ENCODE measurements around the gene IFNL2.

IFNL2 gene

DNA sequence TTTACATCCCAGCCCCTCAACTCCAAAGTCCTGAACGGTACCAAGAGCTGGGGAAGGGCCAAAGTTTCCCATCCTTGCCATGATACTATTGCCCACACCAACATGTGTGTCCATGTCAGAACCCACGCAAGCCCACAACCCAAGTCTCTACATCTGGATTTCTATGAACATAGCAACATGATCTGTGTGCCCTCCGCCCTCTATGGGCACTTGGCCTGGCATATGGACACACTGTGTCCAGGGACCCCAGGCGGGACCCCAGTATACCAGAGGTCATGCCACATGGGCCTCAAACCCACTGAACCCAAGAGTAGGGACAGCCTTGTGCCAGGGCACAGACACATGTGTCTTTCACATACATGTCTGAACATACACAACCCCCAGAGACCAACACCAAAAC lies 50.5 kb downstream of the IFNL2 start:
- H3K4me2 ChIP-seq (ENCODE audit: low read depth, low read length, poor library complexity, severe bottlenecking), result peak overlapping the region; percentile 86
- H2AFZ ChIP-seq (ENCODE audit: low read length), result no peak overlapping the region
- no peak for TF ChIP-seq EZH2phosphoT487 (IDR thresholded peaks at IDR 0.05; ENCODE audit: borderline replicate concordance)
- TF ChIP-seq, protein P1, sequence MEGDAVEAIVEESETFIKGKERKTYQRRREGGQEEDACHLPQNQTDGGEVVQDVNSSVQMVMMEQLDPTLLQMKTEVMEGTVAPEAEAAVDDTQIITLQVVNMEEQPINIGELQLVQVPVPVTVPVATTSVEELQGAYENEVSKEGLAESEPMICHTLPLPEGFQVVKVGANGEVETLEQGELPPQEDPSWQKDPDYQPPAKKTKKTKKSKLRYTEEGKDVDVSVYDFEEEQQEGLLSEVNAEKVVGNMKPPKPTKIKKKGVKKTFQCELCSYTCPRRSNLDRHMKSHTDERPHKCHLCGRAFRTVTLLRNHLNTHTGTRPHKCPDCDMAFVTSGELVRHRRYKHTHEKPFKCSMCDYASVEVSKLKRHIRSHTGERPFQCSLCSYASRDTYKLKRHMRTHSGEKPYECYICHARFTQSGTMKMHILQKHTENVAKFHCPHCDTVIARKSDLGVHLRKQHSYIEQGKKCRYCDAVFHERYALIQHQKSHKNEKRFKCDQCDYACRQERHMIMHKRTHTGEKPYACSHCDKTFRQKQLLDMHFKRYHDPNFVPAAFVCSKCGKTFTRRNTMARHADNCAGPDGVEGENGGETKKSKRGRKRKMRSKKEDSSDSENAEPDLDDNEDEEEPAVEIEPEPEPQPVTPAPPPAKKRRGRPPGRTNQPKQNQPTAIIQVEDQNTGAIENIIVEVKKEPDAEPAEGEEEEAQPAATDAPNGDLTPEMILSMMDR (conservative IDR thresholded peaks at IDR 0.05; ENCODE audit: low read length), result no peak
- H3K9me2 ChIP-seq (replicated peaks; ENCODE audit: low read depth, low read length), result no peaks in the 10 kb centered on the region
- H4K20me1 ChIP-seq (ENCODE audit: insufficient read depth, low read length, poor library complexity, severe bottlenecking), result peaks cover 6% of the 10 kb centered on the region
- no peak overlapping the region for H3K9ac ChIP-seq (ENCODE audit: low read depth, low read length, poor library complexity, severe bottlenecking)
- H3K4me1 ChIP-seq (ENCODE audit: insufficient read depth, low read length, poor library complexity, severe bottlenecking), result peaks cover 22% of the 10 kb centered on the region
- no peaks in the 10 kb centered on the region for H3K27me3 ChIP-seq (ENCODE audit: insufficient read depth, low read length, poor library complexity, severe bottlenecking)
- peaks cover 26% of the 10 kb centered on the region; the same call in 1 of the 2 replicates for H3K79me2 ChIP-seq (ENCODE audit: insufficient read depth, low read length)
- H3K4me3 ChIP-seq (ENCODE audit: low read length, poor library complexity, severe bottlenecking), result peak overlapping the region; percentile 75
- no peaks in the 10 kb centered on the region for H3F3A ChIP-seq (ENCODE audit: low read depth)
- no peaks in the 10 kb centered on the region for H3K9me3 ChIP-seq (ENCODE audit: insufficient read depth, low read depth, low read length)
- peaks cover 7% of the 10 kb centered on the region; the same call in 1 of the 2 replicates for H3K36me3 ChIP-seq (ENCODE audit: insufficient read depth, low read length)

DNA sequence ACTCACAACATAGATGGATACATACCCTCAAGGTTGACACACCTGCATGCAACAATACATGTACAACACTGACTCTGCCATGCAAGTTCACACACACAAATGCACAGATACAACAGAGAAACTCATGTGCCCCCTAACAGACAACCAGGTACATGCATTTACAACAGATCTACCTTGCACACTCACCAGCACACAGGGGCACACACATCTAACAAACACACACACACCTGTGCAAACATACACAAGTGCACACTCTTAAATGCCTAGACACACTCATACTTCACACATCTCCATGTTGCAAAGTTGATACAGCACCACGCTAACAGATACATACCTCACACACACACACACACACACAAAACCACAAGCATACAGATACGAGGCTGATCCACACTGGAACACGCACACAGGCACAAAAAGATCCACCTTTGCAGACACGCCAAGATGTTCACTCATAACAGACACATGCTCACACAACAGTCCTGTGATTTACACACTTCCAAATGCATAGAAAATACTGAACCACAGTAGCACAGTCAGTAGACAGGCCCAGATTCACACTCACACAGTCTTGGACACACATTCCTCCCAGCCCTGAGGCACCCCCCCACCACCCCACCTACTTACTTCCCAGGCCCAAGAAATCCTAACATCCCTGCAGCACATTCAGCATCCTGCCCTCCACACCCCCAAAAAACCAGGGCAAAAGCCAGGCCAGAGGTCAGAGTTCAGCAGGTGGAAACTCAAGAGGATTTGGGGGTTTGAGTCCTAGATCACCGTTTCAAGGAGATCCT lies 51.1 kb downstream of the IFNL2 start:
- no peaks in the 10 kb centered on the region for H3F3A ChIP-seq (ENCODE audit: low read depth)
- no peaks in the 10 kb centered on the region for H3K9me2 ChIP-seq (replicated peaks; ENCODE audit: low read depth, low read length)
- peak overlapping the region; percentile 75 for H3K4me3 ChIP-seq (ENCODE audit: low read length, poor library complexity, severe bottlenecking)
- H3K4me2 ChIP-seq (ENCODE audit: low read depth, low read length, poor library complexity, severe bottlenecking), result peak overlapping the region; percentile 86
- TF ChIP-seq, protein P1 (conservative IDR thresholded peaks at IDR 0.05; ENCODE audit: low read length), result no peak
- no peak for TF ChIP-seq EZH2phosphoT487 (IDR thresholded peaks at IDR 0.05; ENCODE audit: borderline replicate concordance)
- peaks cover 5% of the 10 kb centered on the region; the same call in 1 of the 2 replicates for H3K36me3 ChIP-seq (ENCODE audit: insufficient read depth, low read length)
- peak overlapping the region; percentile 76 for H3K9ac ChIP-seq (ENCODE audit: low read depth, low read length, poor library complexity, severe bottlenecking)
- H3K27me3 ChIP-seq (ENCODE audit: insufficient read depth, low read length, poor library complexity, severe bottlenecking), result no peaks in the 10 kb centered on the region
- no peaks in the 10 kb centered on the region for H3K9me3 ChIP-seq (ENCODE audit: insufficient read depth, low read depth, low read length)
- H4K20me1 ChIP-seq (ENCODE audit: insufficient read depth, low read length, poor library complexity, severe bottlenecking), result peaks cover 6% of the 10 kb centered on the region
- H3K4me1 ChIP-seq (ENCODE audit: insufficient read depth, low read length, poor library complexity, severe bottlenecking), result peaks cover 22% of the 10 kb centered on the region
- H3K79me2 ChIP-seq (ENCODE audit: insufficient read depth, low read length), result peaks cover 26% of the 10 kb centered on the region; the same call in 1 of the 2 replicates
- no peak overlapping the region for H2AFZ ChIP-seq (ENCODE audit: low read length)
